GM21737 (cell line): ENCODE results near the gene PAGR1.
A peak's percentile ranks its signal among the peaks of the same experiment; 100 is the strongest.
"Not testable (repeated sequence)": the region's sequence is repeated elsewhere in the genome, so short reads cannot be mapped to it uniquely, and the experiment has no call there.

Experiments
- ATAC-seq: cut with Tn5 transposase; IDR thresholded peaks from one replicate; pipeline ENCODE4 v1.9.1; 2021; ENCODE audit warnings: mild to moderate bottlenecking, moderate library complexity; ENCODE audit not compliant: unreplicated experiment

Gene PAGR1

DNA sequence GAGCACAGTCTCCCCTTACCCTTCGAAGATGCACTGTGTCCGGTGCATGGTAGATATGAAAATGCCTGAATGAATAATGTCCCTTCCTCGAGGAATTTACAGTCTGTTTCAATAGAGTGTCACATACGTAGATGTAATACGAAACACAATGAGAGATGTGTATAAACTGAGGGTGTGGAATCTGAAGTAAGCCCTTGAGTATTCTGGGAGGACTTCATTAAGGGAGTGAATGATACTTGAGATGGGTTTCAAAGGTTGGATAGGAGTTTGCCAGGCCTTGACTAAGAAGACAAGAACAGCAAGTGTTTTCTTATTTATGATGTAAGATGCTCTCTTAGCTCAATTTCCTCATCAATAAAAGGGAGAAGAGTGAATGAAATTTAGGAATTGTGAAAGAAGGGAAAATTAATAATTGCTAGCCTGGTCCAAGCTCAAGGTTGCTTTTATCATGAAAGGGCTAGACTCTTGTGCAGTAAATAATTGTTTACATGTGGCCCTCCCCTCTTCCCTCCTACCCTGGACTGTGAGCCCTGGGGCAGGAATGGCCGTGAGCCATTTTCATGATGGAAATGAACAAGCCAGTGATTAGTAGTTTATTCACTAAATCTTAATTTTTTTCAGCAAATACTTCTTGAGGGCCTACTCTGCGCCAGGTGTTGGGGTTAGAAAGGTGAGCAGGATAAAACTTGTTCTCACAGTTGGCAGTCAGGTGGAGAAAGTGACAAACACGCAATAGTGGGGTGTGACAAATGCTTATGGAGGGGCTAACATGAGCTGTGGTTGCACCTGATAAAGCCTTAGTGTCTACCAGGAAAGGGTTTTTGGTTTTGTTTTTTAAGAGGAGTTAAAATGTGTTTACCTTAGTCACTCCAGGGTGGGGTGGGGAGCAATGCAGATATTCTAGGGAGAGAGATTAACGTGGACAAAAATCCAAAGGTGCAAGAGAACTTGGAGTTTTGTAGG is 23.8 kb upstream of the PAGR1 start:
- no peak for ATAC-seq

DNA sequence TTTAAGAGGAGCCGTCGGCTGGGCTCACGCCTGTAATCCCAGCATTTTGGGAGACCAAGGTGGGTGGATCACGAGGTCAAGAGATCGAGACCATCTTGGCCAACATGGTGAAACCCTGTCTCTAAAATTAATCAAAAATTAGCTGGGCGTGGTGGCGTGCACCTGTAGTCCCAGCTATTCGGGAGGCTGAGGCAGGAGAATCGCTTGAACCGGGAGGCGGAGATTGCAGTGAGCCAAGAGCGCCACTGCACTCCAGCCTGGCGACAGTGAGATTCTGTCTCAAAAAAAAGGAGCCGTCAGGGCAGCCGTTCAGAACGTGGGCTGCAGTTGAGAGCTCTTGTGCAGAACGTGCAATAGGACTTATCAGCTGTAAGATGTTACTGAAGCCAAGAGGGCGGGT is 22.8 kb upstream of the PAGR1 start:
- not testable (repeated sequence) for ATAC-seq

DNA sequence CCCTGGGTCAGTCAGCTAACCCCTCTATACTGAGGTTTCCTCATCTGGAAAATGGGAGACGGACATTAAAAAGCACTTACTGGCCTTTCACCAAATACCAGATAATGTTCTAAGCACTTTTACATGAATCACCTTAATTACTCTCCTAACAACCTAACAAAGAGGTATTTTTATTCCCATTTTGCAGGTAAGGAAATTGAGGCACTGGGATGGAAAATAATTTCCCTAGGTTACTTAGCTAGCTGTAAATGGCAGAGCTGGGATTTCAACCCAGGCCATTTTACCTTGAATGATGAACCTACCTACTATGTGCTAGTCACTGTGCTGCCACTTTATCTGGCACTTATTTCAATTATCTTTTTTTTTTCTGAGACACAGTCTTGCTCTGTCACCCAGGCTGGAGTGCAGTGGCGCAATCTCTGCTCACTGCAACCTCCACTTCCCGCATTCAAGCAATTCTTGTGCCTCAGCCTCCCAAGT is 21.7 kb upstream of the PAGR1 start:
- ATAC-seq: no peak

DNA sequence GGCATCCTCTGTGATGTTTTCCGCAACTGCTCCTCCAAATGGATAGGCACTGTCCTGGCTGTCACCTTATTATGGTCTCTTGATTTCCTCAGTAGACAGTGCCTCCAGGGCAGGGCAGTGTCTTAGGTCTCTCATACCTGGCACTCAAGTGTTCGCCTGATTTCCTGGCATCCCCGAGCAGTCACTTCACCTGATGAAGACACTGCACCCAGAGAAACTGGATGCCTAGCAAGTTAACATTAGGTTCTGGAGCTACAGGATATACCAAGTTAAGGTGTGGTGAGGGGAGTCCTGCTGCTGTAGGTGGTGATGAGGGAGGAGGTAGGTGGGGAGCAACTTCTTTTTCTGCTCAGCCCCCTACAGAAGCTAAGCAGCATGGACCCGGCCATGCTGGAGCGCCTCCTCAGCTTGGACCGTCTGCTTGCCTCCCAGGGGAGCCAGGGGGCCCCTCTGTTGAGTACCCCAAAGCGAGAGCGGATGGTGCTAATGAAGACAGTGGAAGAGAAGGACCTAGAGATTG is 13.5 kb upstream of the PAGR1 start:
- no peak for ATAC-seq

DNA sequence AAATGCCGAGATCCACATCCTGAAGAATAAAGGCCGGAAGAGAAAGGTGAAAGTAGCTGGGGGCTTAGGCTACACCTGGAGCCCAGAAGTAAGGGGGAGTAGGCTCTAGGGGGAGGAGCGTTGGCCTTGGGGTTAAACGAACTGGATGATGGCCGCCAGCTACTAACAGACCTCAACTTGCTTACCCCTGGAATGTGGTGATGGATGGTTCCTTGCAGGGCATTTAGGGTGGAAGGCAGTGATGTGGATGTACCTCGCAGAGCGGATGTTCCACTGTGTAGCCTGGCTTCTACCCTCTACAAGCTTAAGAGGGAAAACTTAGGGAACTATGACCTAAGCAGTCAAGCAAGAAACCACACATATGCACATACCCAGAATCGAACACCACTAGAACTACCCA is 11.9 kb upstream of the PAGR1 start:
- no peak for ATAC-seq

DNA sequence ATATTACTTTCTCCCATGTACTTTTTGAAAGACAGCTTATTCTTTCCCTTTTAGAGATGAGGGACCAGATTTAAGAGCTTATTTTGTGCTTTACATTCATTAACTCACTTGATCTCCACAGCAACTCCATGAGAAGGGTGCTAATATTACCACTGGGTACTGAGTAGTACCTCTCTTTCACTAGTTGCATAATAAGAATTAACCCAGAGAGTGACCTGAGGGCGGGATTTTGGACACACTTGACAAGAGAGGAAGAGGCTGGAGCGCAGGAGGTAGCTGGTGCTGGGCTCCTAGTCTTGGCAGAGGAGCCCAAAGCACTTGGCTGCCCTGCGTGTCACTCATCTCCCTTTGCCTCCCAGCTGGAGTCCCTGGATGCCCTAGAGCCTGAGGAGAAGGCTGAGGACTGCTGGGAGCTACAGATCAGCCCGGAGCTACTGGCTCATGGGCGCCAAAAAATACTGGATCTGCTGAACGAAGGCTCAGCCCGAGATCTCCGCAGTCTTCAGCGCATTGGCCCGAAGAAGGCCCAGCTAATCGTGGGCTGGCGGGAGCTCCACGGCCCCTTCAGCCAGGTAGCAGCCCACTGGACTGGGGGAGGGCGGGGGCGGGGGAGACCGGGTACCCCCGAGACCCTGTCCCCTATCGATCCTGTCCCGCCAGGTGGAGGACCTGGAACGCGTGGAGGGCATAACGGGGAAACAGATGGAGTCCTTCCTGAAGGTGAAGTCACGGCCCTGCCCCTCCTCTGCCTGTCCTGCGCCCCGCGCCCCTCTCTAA is 11.3 kb upstream of the PAGR1 start:
- no peak for ATAC-seq

DNA sequence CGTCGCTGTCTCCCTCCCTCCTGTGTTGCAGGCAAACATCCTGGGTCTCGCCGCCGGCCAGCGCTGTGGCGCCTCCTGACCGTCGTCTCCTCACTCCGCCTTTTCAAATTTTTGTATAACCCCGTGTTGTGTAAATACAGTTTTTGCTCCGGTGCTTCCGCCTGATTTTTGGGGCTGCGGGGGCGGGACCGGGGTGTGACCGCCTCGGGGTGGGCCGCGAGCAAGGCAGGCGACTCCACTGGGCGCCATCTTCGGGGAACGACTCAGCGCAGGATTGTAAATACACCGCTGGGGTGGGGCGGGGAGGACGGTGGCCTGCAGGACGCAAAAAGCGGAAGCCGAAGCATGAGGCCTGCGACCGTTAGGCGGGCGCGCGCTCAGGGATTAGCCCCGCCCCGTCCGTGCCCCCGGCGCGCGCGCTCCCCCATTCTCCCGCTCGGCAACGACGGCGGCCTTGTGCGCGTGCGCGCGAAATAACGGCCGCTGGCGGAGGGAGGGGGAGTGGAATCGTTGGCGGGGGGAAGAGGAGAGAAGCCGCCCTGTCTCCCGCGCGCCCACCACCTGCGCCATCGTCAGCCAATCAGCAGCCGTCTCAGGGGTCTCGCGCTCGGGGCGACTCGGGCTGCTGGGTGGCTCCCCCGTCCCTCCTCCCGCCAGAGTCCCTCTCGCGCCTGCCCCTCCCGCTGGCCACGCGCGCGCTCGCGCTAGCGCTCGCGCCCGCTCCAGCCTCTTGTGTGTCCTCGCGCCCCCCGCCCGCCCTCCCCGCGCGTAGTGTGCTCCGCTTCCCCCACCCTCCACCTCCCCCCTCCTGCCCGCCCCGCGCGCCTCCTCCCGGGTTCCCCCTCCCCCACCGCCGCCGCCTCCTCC is 10.5 kb upstream of the PAGR1 start:
- ATAC-seq: peak; percentile 42

DNA sequence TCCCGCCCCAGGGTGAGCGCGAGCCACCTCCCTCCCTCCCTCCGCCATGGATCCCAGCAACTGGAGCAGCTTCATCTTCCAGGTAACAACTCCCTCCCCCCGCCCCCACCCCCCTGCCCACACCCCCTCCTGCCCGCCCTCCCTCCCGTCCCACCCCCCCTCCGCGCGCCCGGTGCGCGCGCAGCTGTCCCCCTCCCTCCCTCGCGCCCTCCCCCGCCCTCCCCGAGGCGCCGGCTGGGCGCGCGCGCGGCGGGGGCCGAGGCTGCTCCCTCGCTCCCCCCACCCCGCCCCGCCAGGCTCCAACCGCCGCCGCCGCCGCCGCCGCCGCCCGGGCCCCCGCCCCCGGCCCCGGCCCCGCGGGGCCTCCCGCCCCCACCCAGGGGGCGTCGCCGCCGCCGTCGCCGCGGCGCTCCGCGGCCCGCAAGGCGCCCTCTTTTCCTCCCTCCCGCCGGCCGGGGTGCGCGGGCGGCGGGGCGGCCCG is 9.8 kb upstream of the PAGR1 start, which contains the start of gene MAZ:
Gene MAZ (plus strand): TSS at position 431 of the 481 bp plus-strand sequence. CDS start 173 bp downstream, outside the sequence.
- no peak for ATAC-seq

DNA sequence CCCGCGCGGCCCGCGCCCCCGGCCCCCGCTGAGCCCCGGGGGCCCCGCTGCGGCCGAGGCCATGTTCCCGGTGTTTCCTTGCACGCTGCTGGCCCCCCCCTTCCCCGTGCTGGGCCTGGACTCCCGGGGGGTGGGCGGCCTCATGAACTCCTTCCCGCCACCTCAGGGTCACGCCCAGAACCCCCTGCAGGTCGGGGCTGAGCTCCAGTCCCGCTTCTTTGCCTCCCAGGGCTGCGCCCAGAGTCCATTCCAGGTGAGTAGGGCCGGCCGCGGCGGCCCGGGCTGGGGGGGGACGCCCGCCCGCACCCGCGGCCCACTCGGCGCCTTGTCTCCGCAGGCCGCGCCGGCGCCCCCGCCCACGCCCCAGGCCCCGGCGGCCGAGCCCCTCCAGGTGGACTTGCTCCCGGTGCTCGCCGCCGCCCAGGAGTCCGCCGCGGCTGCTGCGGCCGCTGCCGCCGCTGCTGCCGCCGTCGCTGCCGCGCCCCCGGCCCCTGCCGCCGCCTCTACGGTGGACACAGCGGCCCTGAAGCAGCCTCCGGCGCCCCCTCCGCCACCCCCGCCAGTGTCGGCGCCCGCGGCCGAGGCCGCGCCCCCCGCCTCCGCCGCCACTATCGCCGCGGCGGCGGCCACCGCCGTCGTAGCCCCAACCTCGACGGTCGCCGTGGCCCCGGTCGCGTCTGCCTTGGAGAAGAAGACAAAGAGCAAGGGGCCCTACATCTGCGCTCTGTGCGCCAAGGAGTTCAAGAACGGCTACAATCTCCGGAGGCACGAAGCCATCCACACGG is 9.1 kb upstream of the PAGR1 start:
- no peak for ATAC-seq

DNA sequence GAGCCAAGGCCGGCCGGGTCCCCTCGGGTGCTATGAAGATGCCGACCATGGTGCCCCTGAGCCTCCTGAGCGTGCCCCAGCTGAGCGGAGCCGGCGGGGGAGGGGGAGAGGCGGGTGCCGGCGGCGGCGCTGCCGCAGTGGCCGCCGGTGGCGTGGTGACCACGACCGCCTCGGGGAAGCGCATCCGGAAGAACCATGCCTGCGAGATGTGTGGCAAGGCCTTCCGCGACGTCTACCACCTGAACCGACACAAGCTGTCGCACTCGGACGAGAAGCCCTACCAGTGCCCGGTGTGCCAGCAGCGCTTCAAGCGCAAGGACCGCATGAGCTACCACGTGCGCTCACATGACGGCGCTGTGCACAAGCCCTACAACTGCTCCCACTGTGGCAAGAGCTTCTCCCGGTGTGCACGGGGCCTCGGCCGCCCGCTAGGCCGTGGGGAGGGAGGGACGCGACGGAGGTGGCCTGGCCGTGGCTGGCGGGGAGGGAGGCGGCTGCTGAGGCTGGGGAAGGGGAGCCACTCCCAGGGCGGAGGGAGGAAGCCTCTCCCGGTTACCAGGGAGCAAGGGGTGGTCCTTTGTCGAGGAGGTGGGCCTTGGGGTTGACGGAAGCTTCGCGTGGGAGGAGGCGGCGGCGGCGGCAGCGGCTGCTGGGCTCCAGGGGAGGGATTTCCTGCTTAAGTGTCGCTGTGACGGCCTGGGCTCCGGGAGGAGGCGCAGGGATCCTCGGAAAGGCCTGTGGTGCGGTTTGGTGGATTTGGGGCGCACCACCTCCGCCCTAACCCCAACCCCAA is 8.3 kb upstream of the PAGR1 start:
- no peak for ATAC-seq

DNA sequence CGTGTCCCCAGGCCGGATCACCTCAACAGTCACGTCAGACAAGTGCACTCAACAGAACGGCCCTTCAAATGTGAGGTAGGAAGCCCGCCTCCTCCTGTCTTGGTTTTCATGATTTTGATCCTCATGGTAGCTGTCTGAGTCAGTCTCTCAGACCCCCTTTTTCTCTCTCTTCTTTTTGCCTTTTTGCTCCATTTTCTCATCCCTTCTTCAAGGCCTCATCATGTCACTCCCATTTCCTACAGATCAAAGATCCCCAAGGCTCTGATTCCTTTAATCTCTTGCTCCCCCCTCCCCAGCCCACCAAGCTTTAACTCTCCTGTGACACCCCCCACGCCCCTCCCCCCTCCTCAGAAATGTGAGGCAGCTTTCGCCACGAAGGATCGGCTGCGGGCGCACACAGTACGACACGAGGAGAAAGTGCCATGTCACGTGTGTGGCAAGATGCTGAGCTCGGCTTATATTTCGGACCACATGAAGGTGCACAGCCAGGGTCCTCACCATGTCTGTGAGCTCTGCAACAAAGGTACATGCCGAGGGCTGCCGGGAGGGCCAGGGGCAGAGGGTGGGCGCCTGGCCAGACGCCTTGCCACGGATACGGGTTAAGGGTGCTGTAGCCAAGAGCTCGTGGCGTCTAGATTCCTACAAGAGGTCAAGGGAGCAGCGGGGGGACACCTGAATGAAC is 7.6 kb upstream of the PAGR1 start:
- ATAC-seq: no peak

DNA sequence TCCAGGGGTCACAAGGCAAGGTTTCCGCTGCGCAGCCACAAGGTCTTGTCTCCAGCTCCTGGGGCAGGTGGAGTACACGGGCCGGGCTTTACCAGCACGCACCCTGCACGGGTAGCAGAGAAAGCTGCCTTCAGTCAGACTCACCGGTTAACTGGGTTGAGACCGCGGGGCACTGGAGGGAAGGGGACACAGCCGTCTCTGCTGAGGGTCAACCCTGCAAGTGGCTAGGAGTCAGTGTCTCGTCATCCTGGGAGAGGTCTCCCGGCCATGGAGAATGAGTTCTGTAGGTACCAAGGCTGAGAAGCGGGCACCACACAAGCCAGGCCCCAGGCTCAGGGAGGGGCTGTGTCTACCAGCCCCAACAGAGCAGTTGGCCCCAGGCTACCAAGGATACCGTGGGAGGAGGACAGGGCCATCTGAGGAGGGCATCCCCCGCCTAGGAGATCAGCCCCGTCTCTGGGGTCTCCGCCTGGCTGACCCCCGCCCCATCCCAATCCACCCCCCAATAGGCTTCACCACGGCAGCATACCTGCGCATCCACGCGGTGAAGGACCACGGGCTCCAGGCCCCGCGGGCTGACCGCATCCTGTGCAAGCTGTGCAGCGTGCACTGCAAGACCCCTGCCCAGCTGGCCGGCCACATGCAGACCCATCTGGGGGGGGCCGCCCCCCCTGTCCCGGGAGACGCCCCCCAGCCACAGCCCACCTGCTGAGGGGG is 6.8 kb upstream of the PAGR1 start:
- ATAC-seq: no peak

DNA sequence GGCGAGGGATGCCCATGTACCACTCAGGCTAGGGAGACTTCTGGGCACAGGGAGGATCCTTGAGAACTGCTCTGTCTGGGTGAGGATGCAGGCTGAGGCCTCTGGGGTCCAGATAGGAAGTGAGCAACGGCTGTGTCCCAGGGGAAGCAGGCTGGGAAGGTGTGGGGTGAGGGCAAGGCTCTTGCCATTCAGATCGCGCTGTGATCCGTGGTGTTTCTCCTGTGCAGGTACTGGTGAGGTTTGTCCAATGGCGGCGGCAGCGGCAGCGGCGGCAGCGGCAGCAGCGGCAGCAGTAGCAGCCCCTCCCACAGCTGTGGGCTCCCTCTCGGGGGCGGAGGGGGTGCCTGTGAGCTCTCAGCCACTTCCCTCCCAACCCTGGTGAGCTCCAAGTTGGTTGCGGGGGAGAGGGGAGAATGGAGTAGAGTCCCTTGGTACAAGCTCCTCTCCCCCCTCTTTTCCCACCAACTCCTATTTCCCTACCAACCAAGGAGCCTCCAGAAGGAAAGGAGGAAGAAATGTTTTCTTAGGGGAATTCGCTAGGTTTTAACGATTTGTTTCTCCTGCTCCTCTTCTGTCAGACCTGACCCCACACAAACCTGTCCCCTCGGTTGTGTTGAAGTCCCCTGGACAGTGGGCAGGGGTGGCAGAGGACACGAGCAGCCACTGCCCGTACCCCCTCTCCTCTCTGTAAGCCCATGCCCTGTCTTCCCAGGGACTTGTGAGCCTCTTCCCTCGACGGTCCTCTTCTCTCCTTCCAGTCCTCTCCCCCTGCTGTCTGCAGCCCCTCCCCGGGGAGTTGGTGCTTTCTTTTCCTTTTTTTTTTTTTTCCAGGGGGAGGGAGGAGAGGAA is 5.9 kb upstream of the PAGR1 start:
- ATAC-seq: no peak

DNA sequence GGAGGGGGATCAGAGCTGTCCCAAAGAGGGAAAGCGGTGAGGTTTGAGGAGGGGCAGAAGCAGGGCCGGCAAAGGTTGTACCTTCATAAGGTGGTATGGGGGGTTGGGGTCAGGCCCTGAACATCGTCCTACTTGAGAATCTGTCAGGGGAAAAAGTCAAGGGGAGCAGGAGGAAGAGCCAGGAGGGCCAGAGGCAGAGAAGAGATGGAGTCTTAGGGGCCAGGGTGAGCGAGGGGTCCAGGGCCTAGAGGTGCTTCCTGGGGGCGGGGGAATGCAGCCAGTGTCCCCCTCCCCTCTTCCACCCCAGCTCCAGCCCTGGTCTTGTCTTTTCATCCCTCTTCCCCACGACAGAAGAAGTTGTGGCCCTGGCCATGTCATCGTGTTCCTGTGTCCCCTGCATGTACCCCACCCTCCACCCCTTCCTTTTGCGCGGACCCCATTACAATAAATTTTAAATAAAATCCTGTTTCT is 5.2 kb upstream of the PAGR1 start:
- ATAC-seq: no peak

DNA sequence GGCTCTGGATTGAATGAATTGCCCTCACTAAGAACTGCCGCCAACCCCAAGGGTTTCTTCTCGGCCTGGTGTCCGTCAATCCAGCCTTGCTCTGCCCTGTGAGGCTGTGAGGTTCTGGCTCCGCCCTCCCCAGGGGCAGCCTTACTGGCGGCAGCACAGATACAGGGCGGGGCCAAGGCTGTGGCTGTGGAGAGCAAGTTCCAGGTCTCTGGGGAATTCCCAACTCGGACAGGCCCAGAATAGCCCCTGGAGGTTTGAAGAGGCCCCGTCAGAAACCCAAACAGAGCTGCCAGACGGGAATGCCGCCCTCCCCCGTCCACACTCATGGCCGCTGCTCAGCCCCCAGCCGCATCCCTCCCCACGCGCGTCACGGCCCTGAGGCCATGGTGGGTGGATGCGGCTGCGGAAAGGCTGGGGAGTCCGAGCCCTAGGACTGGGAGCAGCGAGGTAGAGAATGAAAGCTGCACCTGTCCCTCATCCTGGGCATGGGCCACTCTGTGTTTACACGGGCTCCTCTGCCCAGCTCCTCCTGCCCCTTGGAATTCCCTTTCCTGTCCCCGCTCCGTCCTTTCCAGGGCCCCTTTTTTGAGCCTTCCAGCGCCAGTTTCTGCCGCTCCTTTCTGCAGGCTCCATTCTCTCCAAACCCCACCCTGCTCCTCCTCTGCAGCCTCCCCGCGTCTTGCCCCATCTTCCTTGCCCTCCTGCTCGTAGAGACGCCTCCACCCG is 4.6 kb upstream of the PAGR1 start:
- ATAC-seq: peak; percentile 29
